Vagina (tissue), 2 donors: ENCODE data around the gene CMTM4. TPM values are rescaled to one million over a fixed set of nuclear protein-coding genes. Genes with fewer than 3 reads are reported as not detected.

Experiments
- DNase-seq, 2 donors: peaks; one replicate each; pipeline ENCODE4 v3.0.0-alpha.2; 2017; ENCODE audit errors: extremely low spot score in 2 of 2
- H3K27ac ChIP-seq: fragments of 200-600 bp; sonication (generic); one replicate; pipeline ENCODE4 v1.5.1; 2019
- H3K27me3 ChIP-seq: fragments of 200-600 bp; sonication (generic); one replicate; pipeline ENCODE4 v1.5.1; 2019
- H3K36me3 ChIP-seq, 2 donors: fragments of 200-600 bp; sonication (generic); one replicate each; pipeline ENCODE4 v1.5.1; 2017 to 2019
- H3K4me1 ChIP-seq: fragments of 200-600 bp; sonication (generic); one replicate; pipeline ENCODE4 v1.5.1; 2019
- H3K4me3 ChIP-seq, 2 donors: fragments of 200-600 bp; sonication (generic); 1 replicate in 1 of 2; 2 replicates in 1 of 2; pipeline ENCODE4 v1.5.1; 2016 to 2019
- H3K9me3 ChIP-seq: fragments of 200-600 bp; sonication (generic); one replicate; pipeline ENCODE4 v1.5.1; 2019
- CTCF ChIP-seq, 3 experiments: fragments of 450-650 bp in 2 of 3; fragments of 200-600 bp in 1 of 3; sonication (generic) in 1 of 3; IDR thresholded peaks; one replicate each; pipeline ENCODE4 v1.5.1; 2017 to 2019; ENCODE audit warnings: antibody characterized with exemption in 3 of 3, mild to moderate bottlenecking in 2 of 3, moderate library complexity in 2 of 3
- POLR2A ChIP-seq, 2 donors: fragments of 450-650 bp; IDR thresholded peaks; one replicate each; pipeline ENCODE4 v1.6.1; 2017; ENCODE audit warnings: antibody characterized with exemption in 2 of 2, mild to moderate bottlenecking in 2 of 2, moderate library complexity in 2 of 2
- POLR2AphosphoS5 ChIP-seq, 2 donors: sonication (generic); formaldehyde crosslinking; IDR thresholded peaks; one replicate each; pipeline ENCODE4 v1.9.0; 2017; ENCODE audit warnings: antibody characterized with exemption in 2 of 2, mild to moderate bottlenecking in 2 of 2, low read depth in 1 of 2; ENCODE audit not compliant: insufficient read depth in 1 of 2
- intact Hi-C: fragments of 100-400 bp; cut with DNase I; formaldehyde crosslinking; loops from one replicate; pipeline ENCODE4 v1.15.1; 2023
- total RNA-seq: library from RNA; depleted of rRNA; stranded (reverse); fragments of >200 nt; gene quantifications from one replicate; pipeline ENCODE4 v1.2.3, GENCODE V29; 2016

Gene CMTM4
- total RNA-seq, 1 donor from 2014 or later, result 15.7 TPM

- H3K36me3 ChIP-seq, result peaks cover 0 to 11% of the 10 kb centered on the region in 2 donors
- peaks cover 29% of the 10 kb centered on the region for H3K4me1 ChIP-seq
- H3K27ac ChIP-seq, result no peak overlapping the region
- TF ChIP-seq CTCF (IDR thresholded peaks at IDR 0.05) (no peak), POLR2AphosphoS5 (IDR thresholded peaks at IDR 0.05; ENCODE audit: insufficient read depth in 1 of 2, low read depth in 1 of 2) (no peak), POLR2A (IDR thresholded peaks at IDR 0.05) (no peak)
- no peak for DNase-seq
- intact Hi-C loops, result no loop called here
- H3K27me3 ChIP-seq, result no peaks in the 10 kb centered on the region
- no peak overlapping the region for H3K4me3 ChIP-seq
- no peaks in the 10 kb centered on the region for H3K9me3 ChIP-seq
These were observed 74.6 kb downstream of the CMTM4 start for GRCh38 chr16:66621973-66622372.

GRCh38 chr16:66620429-66620795 is 76.1 kb downstream of the CMTM4 start:
- H3K4me3 ChIP-seq, result no peak overlapping the region
- H3K27me3 ChIP-seq, result no peaks in the 10 kb centered on the region
- no peaks in the 10 kb centered on the region for H3K9me3 ChIP-seq
- no peak overlapping the region for H3K27ac ChIP-seq
- intact Hi-C loops, result no loop called here
- peaks cover 29% of the 10 kb centered on the region for H3K4me1 ChIP-seq
- DNase-seq, result no peak
- peaks cover 0 to 11% of the 10 kb centered on the region in 2 donors for H3K36me3 ChIP-seq
- no peak for TF ChIP-seq CTCF (IDR thresholded peaks at IDR 0.05)
- no peak for TF ChIP-seq POLR2AphosphoS5 (IDR thresholded peaks at IDR 0.05; ENCODE audit: insufficient read depth in 1 of 2, low read depth in 1 of 2)
- no peak for TF ChIP-seq POLR2A (IDR thresholded peaks at IDR 0.05)

GRCh38 chr16:66619534-66620428 is 76.8 kb downstream of the CMTM4 start:
- TF ChIP-seq POLR2AphosphoS5 (IDR thresholded peaks at IDR 0.05; ENCODE audit: insufficient read depth in 1 of 2, low read depth in 1 of 2) (no peak), POLR2A (IDR thresholded peaks at IDR 0.05) (no peak), CTCF (IDR thresholded peaks at IDR 0.05) (no peak)
- H3K27ac ChIP-seq, result no peak overlapping the region
- H3K4me3 ChIP-seq, result no peak overlapping the region
- H3K36me3 ChIP-seq, result peaks cover 0 to 11% of the 10 kb centered on the region in 2 donors
- peaks cover 29% of the 10 kb centered on the region for H3K4me1 ChIP-seq
- DNase-seq, result no peak
- intact Hi-C loops, result loop anchor here (10.0 kb wide), 1 partner anchor 245 kb away; no protein-coding TSS in a partner anchor
- H3K9me3 ChIP-seq, result no peaks in the 10 kb centered on the region
- H3K27me3 ChIP-seq, result no peaks in the 10 kb centered on the region

- Histone ChIP-seq H3K9me3 (no peaks in the 10 kb centered on the region), H3K27ac (peak overlapping the region; percentile 0), H3K4me1 (peaks cover 29% of the 10 kb centered on the region), H3K27me3 (no peaks in the 10 kb centered on the region), H3K4me3 (no peak overlapping the region), H3K36me3 (peaks cover 0 to 12% of the 10 kb centered on the region in 2 donors)
- intact Hi-C loops, result loop anchor here (10.0 kb wide), 1 partner anchor 246 kb away; no protein-coding TSS in a partner anchor
- TF ChIP-seq POLR2A (IDR thresholded peaks at IDR 0.05) (no peak), POLR2AphosphoS5 (IDR thresholded peaks at IDR 0.05; ENCODE audit: insufficient read depth in 1 of 2, low read depth in 1 of 2) (peak; percentile 57)
- no peak for DNase-seq
These were observed 77.8 kb downstream of the CMTM4 start for GRCh38 chr16:66618588-66619375.

- Histone ChIP-seq H3K27me3 (no peaks in the 10 kb centered on the region), H3K4me1 (peaks cover 29% of the 10 kb centered on the region), H3K9me3 (no peaks in the 10 kb centered on the region), H3K36me3 (peaks cover 0 to 22% of the 10 kb centered on the region in 2 donors), H3K27ac (no peak overlapping the region), H3K4me3 (no peak overlapping the region)
- TF ChIP-seq CTCF (IDR thresholded peaks at IDR 0.05), result no peak
- no peak for TF ChIP-seq POLR2A (IDR thresholded peaks at IDR 0.05)
- intact Hi-C loops, result loop anchor here (10.0 kb wide), 1 partner anchor 247 kb away; no protein-coding TSS in a partner anchor
- DNase-seq, result no peak
These were observed 78.8 kb downstream of the CMTM4 start for GRCh38 chr16:66617728-66618127.
